CD4-positive, alpha-beta T cell treated with Interleukin-15 for 4 hours (primary cell): Measurements from ENCODE around the gene TAAR1.
A peak's percentile ranks its signal among the peaks of the same experiment; 100 is the strongest.
"Not testable (repeated sequence)": the region's sequence is repeated elsewhere in the genome, so short reads cannot be mapped to it uniquely, and the experiment has no call there.

Experiments used
- DNase-seq: peaks from one replicate; pipeline ENCODE4 v3.0.0-alpha.2; 2020; ENCODE audit warnings: low spot score

Gene TAAR1

GRCh38 chr6:132661906-132662305 is 2.9 kb upstream of the TAAR1 start:
- DNase-seq, result no peak

- no peak for DNase-seq
These were observed 7.9 kb downstream of the TAAR1 start for GRCh38 chr6:132651062-132651461.

- no peak for DNase-seq
These were observed 8.6 kb downstream of the TAAR1 start for GRCh38 chr6:132650429-132650828.

GRCh38 chr6:132648828-132649227 is 10.2 kb downstream of the TAAR1 start:
- DNase-seq, result no peak

- peak; percentile 12 for DNase-seq
These were observed 10.6 kb downstream of the TAAR1 start for GRCh38 chr6:132648356-132648755.

- no peak for DNase-seq
These were observed 15.4 kb downstream of the TAAR1 start for GRCh38 chr6:132643547-132643946.

- DNase-seq, result not testable (repeated sequence)
These were observed 21.8 kb downstream of the TAAR1 start for GRCh38 chr6:132637135-132637534.

- not testable (repeated sequence) for DNase-seq
These were observed 23.1 kb downstream of the TAAR1 start for GRCh38 chr6:132635906-132636305.

- not testable (repeated sequence) for DNase-seq
These were observed 23.7 kb downstream of the TAAR1 start for GRCh38 chr6:132635288-132635687.

GRCh38 chr6:132634796-132635195 is 24.2 kb downstream of the TAAR1 start:
- no peak for DNase-seq

- DNase-seq, result no peak
These were observed 25.6 kb downstream of the TAAR1 start for GRCh38 chr6:132633362-132633761.

GRCh38 chr6:132624175-132624574 is 34.8 kb downstream of the TAAR1 start, which contains the start of gene TAAR2:
Gene TAAR2 (minus strand): TSS chr6:132624275. CDS start chr6:132624275, 0 bp downstream.
- DNase-seq, result no peak

- DNase-seq, result no peak
These were observed 35.7 kb downstream of the TAAR1 start for GRCh38 chr6:132623106-132623845.

GRCh38 chr6:132616677-132617076 is 42.3 kb downstream of the TAAR1 start:
- no peak for DNase-seq

- DNase-seq, result no peak
These were observed 44.4 kb downstream of the TAAR1 start for GRCh38 chr6:132614554-132614953.

GRCh38 chr6:132612449-132613108 is 46.4 kb downstream of the TAAR1 start:
- DNase-seq, result peak; percentile 4

GRCh38 chr6:132611616-132612015 is 47.4 kb downstream of the TAAR1 start:
- no peak for DNase-seq

GRCh38 chr6:132607544-132608233 is 51.3 kb downstream of the TAAR1 start:
- no peak for DNase-seq

GRCh38 chr6:132604635-132605152 is 54.3 kb downstream of the TAAR1 start:
- no peak for DNase-seq

- DNase-seq, result not testable (repeated sequence)
These were observed 58.1 kb downstream of the TAAR1 start for GRCh38 chr6:132600900-132601299.

GRCh38 chr6:132598473-132598872 is 60.5 kb downstream of the TAAR1 start:
- no peak for DNase-seq

GRCh38 chr6:132596201-132596600 is 62.8 kb downstream of the TAAR1 start:
- DNase-seq, result no peak
